CD8-positive, alpha-beta memory T cell (primary cell): ENCODE data around the gene CHRM2. TPM values are rescaled to one million over a fixed set of nuclear protein-coding genes. Genes with fewer than 3 reads are reported as not detected.

Source experiments
- CTCF ChIA-PET: fragments of 350-600 bp; sonication (Branson Sonifier 250); formaldehyde crosslinking; loops from one replicate; lab custom pipeline; 2021; ENCODE audit warnings: antibody characterized with exemption; lab: Charles Lee
- POLR2A ChIA-PET: fragments of 350-600 bp; sonication (Branson Sonifier 250); formaldehyde crosslinking; loops from one replicate; lab custom pipeline; 2021; ENCODE audit warnings: antibody characterized with exemption; lab: Charles Lee
- DNase-seq, 5 donors: peaks; one replicate each; pipeline versions ENCODE4 v3.0.0 to v3.0.0-alpha.2; 2020 to 2022; ENCODE audit warnings: mixed read lengths in 1 of 5
- H3K27ac ChIP-seq: one replicate; pipeline ENCODE4 v1.7.0; 2013; ENCODE audit warnings: low read depth, mild to moderate bottlenecking, low read length, moderate library complexity
- H3K27me3 ChIP-seq: 2 replicates; pipeline ENCODE4 v1.7.0; 2013; ENCODE audit warnings: low read length, mild to moderate bottlenecking; ENCODE audit not compliant: insufficient read depth, poor library complexity, severe bottlenecking
- H3K36me3 ChIP-seq: 2 replicates; pipeline ENCODE4 v1.7.0; 2013; ENCODE audit warnings: mild to moderate bottlenecking, low read length, moderate library complexity; ENCODE audit not compliant: insufficient read depth
- H3K4me1 ChIP-seq: 2 replicates; pipeline ENCODE4 v1.7.0; 2013; ENCODE audit warnings: mild to moderate bottlenecking, low read length, moderate library complexity; ENCODE audit not compliant: insufficient read depth
- H3K4me3 ChIP-seq: 2 replicates; pipeline ENCODE4 v1.7.0; 2013; ENCODE audit warnings: mild to moderate bottlenecking, low read length
- H3K9me3 ChIP-seq: 2 replicates; pipeline ENCODE4 v1.7.0; 2013; ENCODE audit warnings: mild to moderate bottlenecking, low read length
- H3K27ac Mint-ChIP-seq, 8 donors: one replicate each; pipeline ENCODE4 v1.8.0; 2020 to 2021; ENCODE audit warnings: mixed read lengths in 8 of 8, mild to moderate bottlenecking in 6 of 8, inconsistent platforms in 3 of 8, moderate library complexity in 3 of 8
- H3K27me3 Mint-ChIP-seq, 2 donors: one replicate each; pipeline ENCODE4 v1.8.0; 2020 to 2021; ENCODE audit warnings: mixed read lengths in 2 of 2, mild to moderate bottlenecking in 1 of 2, moderate library complexity in 1 of 2
- H3K36me3 Mint-ChIP-seq, 3 donors: one replicate each; pipeline ENCODE4 v1.8.0; 2020 to 2021; ENCODE audit warnings: mixed read lengths in 3 of 3, inconsistent platforms in 1 of 3, mild to moderate bottlenecking in 1 of 3
- H3K4me1 Mint-ChIP-seq, 3 donors: one replicate each; pipeline ENCODE4 v1.8.0; 2020 to 2021; ENCODE audit warnings: mixed read lengths in 3 of 3, inconsistent platforms in 1 of 3, mild to moderate bottlenecking in 1 of 3
- H3K4me3 Mint-ChIP-seq, 7 donors: one replicate each; pipeline ENCODE4 v1.8.0; 2020 to 2021; ENCODE audit warnings: mixed read lengths in 7 of 7, mild to moderate bottlenecking in 6 of 7, moderate library complexity in 4 of 7, inconsistent platforms in 2 of 7
- H3K9me3 Mint-ChIP-seq, 5 donors: one replicate each; pipeline ENCODE4 v1.8.0; 2020 to 2022; ENCODE audit warnings: mixed read lengths in 5 of 5, mild to moderate bottlenecking in 3 of 5, moderate library complexity in 2 of 5, inconsistent platforms in 1 of 5
- polyA plus RNA-seq: library from polyadenylated mRNA; unstranded; fragments of 300-500 nt; fragmentation: Illumina TruSeq; gene quantifications from one replicate; pipeline ENCODE4 v1.2.3, GENCODE V29; 2021
- total RNA-seq, 2 experiments: library from RNA; stranded (reverse); gene quantifications; one replicate each; pipeline ENCODE4 v1.2.3, GENCODE V29; 2021

The CHRM2 gene
- total and polyA plus RNA-seq, 3 experiments from 2014 or later, result not detected

- no peaks in the 10 kb centered on the region for H3K36me3 Mint-ChIP-seq
- ChIA-PET POLR2A (no interaction called here), CTCF (no interaction called here)
- no peak overlapping the region for H3K4me3 ChIP-seq
- DNase-seq, result no peak
- no peaks in the 10 kb centered on the region for H3K4me1 ChIP-seq
- H3K4me3 Mint-ChIP-seq, result no peak overlapping the region
- peaks cover 2 to 14% (median 5%) of the 10 kb centered on the region in 5 donors for H3K9me3 Mint-ChIP-seq
- H3K4me1 Mint-ChIP-seq, result no peaks in the 10 kb centered on the region
- no peak overlapping the region for H3K27ac Mint-ChIP-seq
- no peaks in the 10 kb centered on the region for H3K27me3 ChIP-seq
- H3K9me3 ChIP-seq, result no peaks in the 10 kb centered on the region
- no peaks in the 10 kb centered on the region for H3K36me3 ChIP-seq
- H3K27me3 Mint-ChIP-seq, result no peaks in the 10 kb centered on the region
- no peak overlapping the region for H3K27ac ChIP-seq
These were observed 172.3 kb downstream of the CHRM2 start for GRCh38 chr7:137040745-137041144.

- DNase-seq, result no peak
- Histone ChIP-seq H3K27me3 (no peaks in the 10 kb centered on the region), H3K36me3 (no peaks in the 10 kb centered on the region), H3K27ac (no peak overlapping the region), H3K4me3 (no peak overlapping the region), H3K9me3 (no peaks in the 10 kb centered on the region), H3K4me1 (no peaks in the 10 kb centered on the region)
- no peaks in the 10 kb centered on the region for H3K36me3 Mint-ChIP-seq
- H3K4me1 Mint-ChIP-seq, result no peaks in the 10 kb centered on the region
- H3K27ac Mint-ChIP-seq, result no peak overlapping the region
- H3K27me3 Mint-ChIP-seq, result no peaks in the 10 kb centered on the region
- peaks cover 3 to 18% (median 6%) of the 10 kb centered on the region in 5 donors for H3K9me3 Mint-ChIP-seq
- ChIA-PET POLR2A (no interaction called here), CTCF (no interaction called here)
- no peak overlapping the region for H3K4me3 Mint-ChIP-seq
These were observed 177.1 kb downstream of the CHRM2 start for GRCh38 chr7:137045573-137045972.

DNA sequence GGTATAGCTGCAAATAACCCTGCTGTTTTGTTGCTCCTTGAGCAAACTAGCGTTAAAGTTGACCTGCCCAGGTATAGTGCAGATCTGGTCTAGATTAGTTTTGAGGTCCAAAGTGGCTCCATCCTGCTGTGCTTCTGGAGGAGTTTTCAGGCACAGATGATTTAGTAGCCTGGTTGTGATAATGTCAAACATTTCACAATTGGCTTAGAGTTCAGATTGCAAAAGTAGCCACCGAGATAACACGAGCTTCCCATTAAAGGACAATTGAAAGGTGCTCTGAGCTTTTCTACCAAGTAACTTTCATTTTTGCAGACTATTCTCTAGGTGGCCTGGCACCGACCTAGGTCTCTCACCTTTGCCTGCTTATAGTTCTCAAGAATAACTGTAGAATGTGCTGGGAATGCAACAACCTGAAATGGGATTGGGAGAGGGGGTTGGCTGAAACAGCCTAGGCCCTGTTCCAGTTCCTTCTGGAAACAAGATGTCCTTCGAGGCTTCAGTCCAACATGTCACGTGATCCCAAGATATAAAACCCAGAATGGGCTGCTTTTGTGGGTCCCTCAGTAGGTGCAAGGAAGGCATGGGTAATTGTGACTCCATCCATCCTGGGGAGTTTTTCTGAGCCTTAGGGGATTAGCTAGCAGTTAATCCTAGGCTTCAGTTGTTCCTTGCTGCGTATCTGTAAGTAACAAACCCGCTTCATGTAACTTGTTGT lies 201.0 kb downstream of the CHRM2 start:
- Histone ChIP-seq H3K27me3 (no peaks in the 10 kb centered on the region), H3K27ac (no peak overlapping the region), H3K36me3 (no peaks in the 10 kb centered on the region), H3K4me3 (no peak overlapping the region), H3K4me1 (no peaks in the 10 kb centered on the region), H3K9me3 (no peaks in the 10 kb centered on the region)
- no peak for DNase-seq
- Mint-ChIP-seq H3K27me3 (no peaks in the 10 kb centered on the region), H3K36me3 (no peaks in the 10 kb centered on the region), H3K4me3 (no peak overlapping the region), H3K27ac (no peak overlapping the region), H3K4me1 (no peaks in the 10 kb centered on the region), H3K9me3 (peaks cover 0 to 21% (median 2%) of the 10 kb centered on the region in 5 donors)
- POLR2A ChIA-PET, result no interaction called here
- CTCF ChIA-PET, result no interaction called here
